Erythroblast (primary cell): ENCODE data around the gene FRG2.

Experiments
- GATA1 ChIP-seq: IDR thresholded peaks from 2 replicates; pipeline ENCODE4 v1.6.1; 2011; ENCODE audit warnings: low read depth, mild to moderate bottlenecking, control low read depth, low read length, moderate library complexity
- POLR2A ChIP-seq: IDR thresholded peaks from 2 replicates; pipeline ENCODE4 v1.6.1; 2011; ENCODE audit warnings: mild to moderate bottlenecking, low read length

- TF ChIP-seq POLR2A: no peak
- no peak for TF ChIP-seq GATA1
Measured at GRCh38 chr4:189979196-189980047, 47.6 kb downstream of the FRG2 start.
